Fibroblast of pulmonary artery (primary cell): ENCODE data around the gene BCAS4.

ENCODE experiments used
- DNase-seq: peaks from one replicate; pipeline ENCODE4 v3.0.0-alpha.2; 2010; ENCODE audit warnings: low read depth
- H3K4me3 ChIP-seq: replicated peaks from 2 replicates; pipeline ENCODE4 v1.5.1; 2011; ENCODE audit warnings: low read depth, mild to moderate bottlenecking, control low read depth, low read length, moderate library complexity
- CTCF ChIP-seq: IDR thresholded peaks from 2 replicates; pipeline ENCODE4 v1.5.1; 2011; ENCODE audit warnings: mild to moderate bottlenecking, control low read depth, low read length, inconsistent platforms; ENCODE audit errors: missing control alignments

BCAS4 gene

GRCh38 chr20:50855498-50856474 lies 60.9 kb downstream of the BCAS4 start:
- TF ChIP-seq CTCF, result no peak
- no peak for DNase-seq
- no peak overlapping the region for H3K4me3 ChIP-seq

- no peak for DNase-seq
- no peak for TF ChIP-seq CTCF
Measured at GRCh38 chr20:50856475-50857041, 61.7 kb downstream of the BCAS4 start.

GRCh38 chr20:50857348-50857747 lies 62.5 kb downstream of the BCAS4 start:
- no peak for TF ChIP-seq CTCF
- H3K4me3 ChIP-seq, result no peak overlapping the region
- DNase-seq, result no peak

More at GRCh38 chr20:50856475-50857041, 61.7 kb downstream of the BCAS4 start:
- H3K4me3 ChIP-seq, result no peak overlapping the region

GRCh38 chr20:50858525-50858924 lies 63.7 kb downstream of the BCAS4 start:
- TF ChIP-seq CTCF, result no peak
- no peak for DNase-seq
- H3K4me3 ChIP-seq, result no peak overlapping the region

- TF ChIP-seq CTCF, result no peak
- no peak for DNase-seq
- H3K4me3 ChIP-seq, result no peak overlapping the region
Measured at GRCh38 chr20:50859161-50859560, 64.3 kb downstream of the BCAS4 start.

- H3K4me3 ChIP-seq, result no peak overlapping the region
- TF ChIP-seq CTCF, result no peak
- DNase-seq, result no peak
Measured at GRCh38 chr20:50861012-50861411, 66.2 kb downstream of the BCAS4 start.

GRCh38 chr20:50862546-50862945 lies 67.7 kb downstream of the BCAS4 start:
- no peak for TF ChIP-seq CTCF
- DNase-seq, result no peak
- H3K4me3 ChIP-seq, result no peak overlapping the region
